RWPE1 (cell line): Measurements from ENCODE around the gene ATP2B3.

Experiments
- CTCF ChIA-PET: fragments of 350-600 bp; sonication (Branson Sonifier 250); formaldehyde crosslinking; extraction: SDS; loops from one replicate; lab custom pipeline; 2021; lab: Yijun Ruan, JAX
- POLR2A ChIA-PET: fragments of 400-600 bp; formaldehyde crosslinking; extraction: SDS; loops from one replicate; lab custom pipeline; 2020; ENCODE audit warnings: antibody characterized with exemption; ENCODE audit not compliant: low non-redundant PET; lab: Yijun Ruan, JAX
- DNase-seq: peaks from one replicate; pipeline ENCODE4 v3.0.0; 2012; ENCODE audit warnings: low spot score
- H3K27ac ChIP-seq: fragments of 450-650 bp; 2 replicates; pipeline ENCODE4 v1.5.1; 2017
- TF ChIP-seq, protein P1 (sequence below): fragments of 450-650 bp; conservative IDR thresholded peaks from 2 replicates; pipeline ENCODE4 v1.5.1; 2017; ENCODE audit warnings: low read depth, mild to moderate bottlenecking

The ATP2B3 gene

DNA sequence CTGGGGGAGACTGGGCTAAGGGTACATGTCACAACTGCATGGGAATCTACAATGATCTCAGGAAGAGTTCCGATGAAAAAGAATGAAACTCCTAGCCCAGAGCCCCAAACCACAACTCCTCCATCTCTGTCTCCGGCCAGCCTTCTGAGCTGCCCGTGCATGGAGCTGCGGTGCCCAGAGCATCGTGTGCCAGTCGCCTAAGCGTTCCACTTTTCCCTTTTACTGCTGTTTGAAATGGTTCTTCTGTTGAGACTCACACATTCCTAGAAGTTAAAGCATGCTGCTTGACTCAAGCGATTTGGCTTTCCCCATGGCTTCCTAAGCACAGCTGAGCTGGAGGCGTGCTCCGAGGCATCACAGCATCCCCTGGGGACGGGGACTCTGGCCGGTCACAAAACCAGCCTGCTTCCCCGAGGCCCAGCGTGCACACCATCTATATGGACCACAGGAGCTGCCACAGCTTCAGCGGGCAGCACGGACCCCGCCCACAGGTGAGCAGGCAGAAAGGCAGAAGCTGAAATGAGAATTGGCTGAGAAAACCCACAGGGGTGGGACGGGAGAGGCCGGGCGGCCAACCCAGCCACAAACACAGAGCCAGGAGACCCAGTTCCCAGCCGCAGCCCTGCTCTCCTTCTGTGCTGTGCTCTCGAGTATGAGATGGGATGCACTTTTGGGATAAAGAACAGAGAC, 76.5 kb downstream of the ATP2B3 start:
- DNase-seq: no peak
- H3K27ac ChIP-seq: no peak overlapping the region
- TF ChIP-seq, protein P1, sequence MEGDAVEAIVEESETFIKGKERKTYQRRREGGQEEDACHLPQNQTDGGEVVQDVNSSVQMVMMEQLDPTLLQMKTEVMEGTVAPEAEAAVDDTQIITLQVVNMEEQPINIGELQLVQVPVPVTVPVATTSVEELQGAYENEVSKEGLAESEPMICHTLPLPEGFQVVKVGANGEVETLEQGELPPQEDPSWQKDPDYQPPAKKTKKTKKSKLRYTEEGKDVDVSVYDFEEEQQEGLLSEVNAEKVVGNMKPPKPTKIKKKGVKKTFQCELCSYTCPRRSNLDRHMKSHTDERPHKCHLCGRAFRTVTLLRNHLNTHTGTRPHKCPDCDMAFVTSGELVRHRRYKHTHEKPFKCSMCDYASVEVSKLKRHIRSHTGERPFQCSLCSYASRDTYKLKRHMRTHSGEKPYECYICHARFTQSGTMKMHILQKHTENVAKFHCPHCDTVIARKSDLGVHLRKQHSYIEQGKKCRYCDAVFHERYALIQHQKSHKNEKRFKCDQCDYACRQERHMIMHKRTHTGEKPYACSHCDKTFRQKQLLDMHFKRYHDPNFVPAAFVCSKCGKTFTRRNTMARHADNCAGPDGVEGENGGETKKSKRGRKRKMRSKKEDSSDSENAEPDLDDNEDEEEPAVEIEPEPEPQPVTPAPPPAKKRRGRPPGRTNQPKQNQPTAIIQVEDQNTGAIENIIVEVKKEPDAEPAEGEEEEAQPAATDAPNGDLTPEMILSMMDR: no peak
- ChIA-PET POLR2A (no interaction called here), CTCF (no interaction called here)

DNA sequence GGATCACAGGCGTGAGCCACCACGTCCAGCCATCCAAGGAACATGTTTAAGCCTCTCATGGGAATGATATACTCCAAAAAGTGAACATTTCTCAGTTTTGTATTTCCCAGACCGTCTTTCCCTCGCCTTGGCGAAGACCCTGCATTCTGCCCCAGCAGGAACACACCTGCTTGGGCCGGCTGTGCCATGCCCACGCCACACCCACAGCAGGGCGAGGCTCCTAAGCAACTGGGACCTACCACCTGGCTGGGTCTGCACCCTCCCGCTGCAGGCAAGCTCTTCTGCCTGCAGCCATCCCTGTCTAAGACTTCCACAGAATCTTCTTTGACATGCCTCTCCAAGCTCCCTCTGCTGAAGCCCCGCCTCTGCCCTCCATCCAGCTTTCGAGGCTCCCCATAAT, 77.9 kb downstream of the ATP2B3 start:
- CTCF ChIA-PET: no interaction called here
- no peak for DNase-seq
- POLR2A ChIA-PET: no interaction called here
- TF ChIP-seq, protein P1: no peak
- H3K27ac ChIP-seq: no peak overlapping the region

DNA sequence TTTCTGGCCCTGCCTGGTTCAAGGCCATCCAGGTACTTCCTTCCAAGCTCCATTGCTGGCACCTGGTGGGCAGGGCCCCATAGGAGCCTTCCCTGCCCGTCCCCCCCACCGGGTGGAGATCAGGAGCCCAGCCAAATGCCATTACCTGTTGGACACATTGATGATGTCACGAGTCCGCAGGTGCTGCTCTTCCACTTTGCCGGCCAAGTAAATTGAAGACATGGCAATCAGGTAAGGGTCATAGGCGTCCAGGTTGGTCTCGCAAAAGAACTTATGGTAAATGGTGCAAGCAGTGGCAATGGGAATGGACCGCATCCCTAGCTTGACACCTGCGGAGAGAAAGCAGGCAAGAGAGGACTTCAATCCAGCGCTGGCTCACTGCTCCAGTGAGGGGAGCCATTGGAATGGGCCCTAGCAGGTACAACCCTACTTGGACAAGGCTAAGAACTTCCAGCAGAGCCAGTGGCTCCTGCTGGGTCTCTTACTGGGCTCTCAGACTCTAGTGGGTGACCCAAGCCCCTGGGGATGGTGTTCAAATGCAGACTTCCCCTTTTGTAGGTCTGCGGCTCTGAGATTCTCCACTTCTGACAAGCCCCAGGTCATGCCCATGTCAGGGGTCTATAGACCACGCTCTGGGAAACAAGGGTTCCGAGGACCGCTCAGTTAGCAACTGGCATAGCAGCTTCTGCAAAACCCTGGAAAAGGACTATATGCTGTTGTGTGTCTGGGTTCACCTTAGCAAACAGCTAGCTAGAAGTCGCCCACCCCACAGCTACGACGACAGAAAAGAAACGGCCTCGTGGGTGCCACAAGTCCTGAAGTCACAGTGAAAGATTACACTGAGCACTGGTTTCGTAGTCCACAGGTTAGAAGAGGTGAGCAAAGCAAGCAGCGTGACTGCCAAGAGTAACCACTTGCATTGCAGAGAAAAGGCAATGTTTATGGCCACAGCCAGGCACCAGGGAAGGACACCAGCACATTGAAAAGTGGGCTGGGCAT, 78.7 kb downstream of the ATP2B3 start:
- ChIA-PET CTCF (no interaction called here), POLR2A (no interaction called here)
- DNase-seq: no peak
- no peak overlapping the region for H3K27ac ChIP-seq
- TF ChIP-seq, protein P1: no peak

DNA sequence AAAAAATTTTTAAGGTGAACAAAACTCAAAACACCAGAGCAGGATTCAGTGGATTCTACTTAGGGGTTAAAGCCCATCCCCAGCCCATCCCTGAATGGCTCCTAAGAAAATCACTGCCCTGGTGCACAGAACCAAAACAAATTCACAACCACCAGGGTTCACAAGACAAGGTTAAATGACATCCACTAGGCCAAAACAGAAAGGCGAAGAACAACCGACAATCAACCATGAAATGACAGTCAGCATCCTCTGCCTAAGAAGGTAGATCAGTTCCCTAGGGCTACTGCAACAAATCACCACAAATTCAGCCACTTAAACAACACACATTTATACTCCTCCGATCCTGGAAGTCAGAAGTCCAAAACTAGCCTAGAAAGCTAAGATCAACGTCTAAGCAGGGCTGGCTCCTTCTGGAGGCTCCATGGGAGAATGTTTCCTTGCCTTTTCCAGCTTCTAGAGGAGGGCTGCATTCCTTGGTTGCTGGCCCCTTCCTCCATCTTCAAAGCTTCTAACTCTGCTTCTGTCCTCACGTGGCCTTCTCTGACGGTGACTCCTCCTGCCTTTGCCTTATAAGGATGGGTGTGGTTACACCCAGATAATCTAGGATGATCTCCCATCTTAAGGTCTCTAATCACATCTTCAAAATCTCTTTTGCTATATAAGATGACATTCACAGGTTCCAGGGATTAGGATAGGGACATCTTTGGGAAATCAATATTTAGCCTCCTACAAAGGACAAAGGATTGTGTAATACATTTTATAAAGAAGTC, 79.7 kb downstream of the ATP2B3 start:
- CTCF ChIA-PET: interaction anchor here (0.6 kb wide), 1 partner anchor 95 kb away, joined by 3 read pairs; no protein-coding TSS in a partner anchor
- POLR2A ChIA-PET: interaction anchor here (0.9 kb wide), 1 partner anchor 49 kb away, joined by 3 read pairs; no protein-coding TSS in a partner anchor
- no peak for DNase-seq
- H3K27ac ChIP-seq: no peak overlapping the region
- TF ChIP-seq, protein P1: no peak

DNA sequence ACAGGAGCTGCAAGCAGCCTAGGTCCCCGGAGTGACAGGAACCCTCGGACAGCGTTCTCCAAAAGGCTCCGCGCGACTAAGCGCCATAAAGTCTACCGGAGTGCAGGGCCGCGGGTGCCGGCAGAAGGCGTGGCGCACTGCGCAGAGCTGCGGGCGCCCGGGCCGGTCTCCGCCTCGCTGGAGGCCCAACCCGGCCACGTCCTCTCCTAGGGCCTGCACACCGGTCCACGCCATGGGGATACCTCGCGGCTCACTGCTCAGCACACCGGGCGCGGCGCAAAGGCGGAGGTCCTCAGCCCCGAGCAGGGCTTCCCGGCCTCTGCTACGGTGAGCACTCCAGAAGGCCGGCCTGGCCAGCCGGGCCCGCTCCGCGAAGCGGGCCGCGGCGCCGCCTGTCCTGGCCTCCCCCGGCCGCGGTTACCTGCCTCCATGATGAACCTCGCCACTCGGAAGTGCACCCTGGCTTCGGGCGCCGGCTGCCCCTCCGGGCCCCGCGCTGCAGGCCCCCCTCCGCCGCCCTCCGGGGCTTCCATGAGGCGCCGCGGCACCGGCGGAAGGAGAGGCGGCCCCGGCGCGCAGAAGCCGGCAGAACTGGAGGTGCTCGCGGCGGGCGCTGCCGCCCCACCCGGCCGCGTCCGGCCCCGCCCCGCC, 81.2 kb downstream of the ATP2B3 start, which contains the start of gene CCNQ:
Gene CCNQ, minus strand, starts transcription at position 599 of the 651 bp plus-strand sequence. Its CDS starts 66 bp downstream, at position 533.
- DNase-seq: peak; percentile 14
- POLR2A ChIA-PET: no interaction called here
- TF ChIP-seq, protein P1: no peak
- CTCF ChIA-PET: interaction anchor here (0.6 to 1.3 kb wide), 3 partner anchors 11 to 125 kb away, joined by 3 to 4 read pairs (median 3); no protein-coding TSS in a partner anchor
- peak within 1 kb of the TSS; percentile 76 for H3K27ac ChIP-seq
